NOMO-1 treated with dmso at 0.1 percent for 144 hours (cell line): ENCODE data around the gene PDPK1.
"Not testable (repeated sequence)": the region's sequence is repeated elsewhere in the genome, so short reads cannot be mapped to it uniquely, and the experiment has no call there.

Source experiments
- DNase-seq: peaks from one replicate; lab custom pipeline; 2025; ENCODE audit not compliant: unreplicated experiment; lab: John Stamatoyannopoulos, UW

PDPK1 gene

DNA sequence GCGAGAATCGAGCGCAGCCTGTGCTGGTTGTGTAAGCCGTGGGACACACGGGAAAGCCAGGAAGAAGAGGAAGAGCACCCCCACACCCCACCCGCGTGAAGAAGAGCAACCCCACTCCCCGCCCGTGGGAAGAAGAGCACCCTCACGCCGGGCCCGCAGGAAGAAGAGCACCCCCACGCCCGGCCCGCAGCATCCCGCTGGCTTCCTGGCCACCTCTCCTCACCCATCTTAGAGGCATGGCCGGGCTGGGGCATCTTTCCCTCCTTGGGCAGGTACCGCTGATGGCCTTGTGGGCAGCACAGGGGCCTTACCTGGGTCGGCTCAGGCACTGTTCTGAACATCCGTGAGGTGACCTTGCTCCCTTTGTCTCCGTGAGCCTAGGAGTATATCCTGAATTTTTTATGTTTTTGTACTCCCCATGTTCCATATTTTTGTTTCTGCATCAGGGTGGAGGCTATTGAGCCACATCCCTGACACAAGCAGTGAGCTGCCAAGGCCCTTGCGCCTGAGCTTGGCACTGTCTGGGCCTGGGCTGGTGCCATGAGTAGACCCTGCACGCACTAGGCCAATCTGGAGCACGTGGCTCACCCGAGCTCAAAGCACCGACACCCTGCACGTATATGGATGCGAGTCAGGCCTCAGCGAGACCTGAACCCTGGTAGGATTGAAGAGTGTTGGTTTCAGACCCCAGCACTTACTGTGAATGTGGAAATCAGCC, 73.1 kb downstream of the PDPK1 start:
- no peak for DNase-seq

DNA sequence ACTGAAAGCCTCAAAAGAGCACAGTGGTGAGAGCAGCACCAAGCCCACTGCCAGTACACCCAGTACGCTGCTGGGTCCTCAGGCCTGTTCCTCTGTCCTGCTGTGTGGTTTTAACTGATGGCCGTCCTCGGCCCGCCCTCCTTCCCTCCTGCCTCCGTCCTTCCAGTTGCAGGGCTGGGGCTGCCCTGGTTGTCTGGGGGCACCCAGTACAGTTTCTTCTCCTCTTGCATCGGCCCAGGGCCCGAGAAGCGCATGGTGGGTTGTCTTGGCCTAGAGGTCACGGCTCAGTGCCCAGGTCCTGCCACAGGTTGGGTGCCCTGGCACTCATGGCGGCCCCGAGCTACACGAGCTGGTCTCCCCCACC, 73.7 kb downstream of the PDPK1 start:
- DNase-seq = no peak

DNA sequence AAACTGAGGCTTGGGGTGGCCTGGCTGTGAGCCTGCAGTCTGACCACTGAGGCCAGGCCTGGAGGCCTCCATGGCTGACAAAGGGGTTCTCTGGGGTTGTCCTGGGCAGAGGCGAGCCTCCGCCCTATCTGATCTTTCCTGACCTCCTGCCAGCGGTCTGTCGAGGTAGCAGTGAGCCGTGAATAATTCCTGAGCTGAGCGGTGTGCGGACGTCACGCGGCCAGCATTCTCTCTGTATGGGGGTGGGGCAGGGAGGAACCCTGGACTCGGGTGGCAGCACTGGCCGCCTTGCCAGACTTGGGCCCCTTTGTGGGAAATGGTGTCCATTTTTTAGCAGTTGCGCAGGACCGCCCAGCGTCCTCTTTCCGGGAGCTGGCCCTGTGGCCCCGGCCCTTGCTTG, 74.1 kb downstream of the PDPK1 start:
- DNase-seq = not testable (repeated sequence)

DNA sequence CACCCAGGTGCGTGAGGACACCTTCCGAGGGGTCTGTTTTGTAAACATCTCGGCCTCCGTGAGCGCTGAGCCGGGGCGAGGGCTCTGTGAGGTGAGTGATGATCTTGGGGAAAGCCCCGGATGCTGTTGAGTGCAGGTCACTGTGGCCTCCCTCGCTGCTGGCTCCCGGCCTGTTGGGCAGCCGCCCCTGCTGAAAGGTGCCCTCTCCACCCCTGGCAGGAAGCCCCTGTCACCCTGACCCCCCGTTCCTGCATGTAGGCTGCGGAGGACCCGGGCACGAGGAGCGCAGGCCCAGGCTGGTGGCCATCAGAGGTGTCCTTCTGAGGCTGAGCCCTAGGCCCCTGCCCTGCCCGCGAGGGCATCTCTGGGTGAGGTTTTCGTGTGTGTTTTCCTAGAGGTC, 75.4 kb downstream of the PDPK1 start:
- DNase-seq = not testable (repeated sequence)

DNA sequence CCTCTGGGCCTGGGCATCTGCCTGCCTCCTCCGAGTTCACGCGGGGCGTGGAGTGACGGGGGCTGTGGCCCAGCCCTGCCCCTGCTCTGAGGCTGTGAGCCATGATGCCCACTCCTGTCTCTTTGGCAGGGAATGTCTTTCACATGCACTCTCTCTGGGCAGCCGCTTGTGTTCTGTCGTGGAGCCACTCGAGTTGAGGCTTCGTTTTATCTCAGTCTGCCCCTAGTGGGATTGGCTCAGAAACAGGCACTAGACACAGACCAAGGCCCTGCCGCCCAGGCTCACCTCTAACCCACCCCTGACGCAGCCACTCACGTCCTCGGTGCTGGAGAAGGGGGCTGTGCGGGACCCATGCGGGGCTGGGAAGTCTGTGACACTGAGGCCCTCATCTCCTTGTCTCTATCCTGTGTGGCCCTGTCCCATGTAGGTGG, 77.0 kb downstream of the PDPK1 start:
- DNase-seq = no peak

DNA sequence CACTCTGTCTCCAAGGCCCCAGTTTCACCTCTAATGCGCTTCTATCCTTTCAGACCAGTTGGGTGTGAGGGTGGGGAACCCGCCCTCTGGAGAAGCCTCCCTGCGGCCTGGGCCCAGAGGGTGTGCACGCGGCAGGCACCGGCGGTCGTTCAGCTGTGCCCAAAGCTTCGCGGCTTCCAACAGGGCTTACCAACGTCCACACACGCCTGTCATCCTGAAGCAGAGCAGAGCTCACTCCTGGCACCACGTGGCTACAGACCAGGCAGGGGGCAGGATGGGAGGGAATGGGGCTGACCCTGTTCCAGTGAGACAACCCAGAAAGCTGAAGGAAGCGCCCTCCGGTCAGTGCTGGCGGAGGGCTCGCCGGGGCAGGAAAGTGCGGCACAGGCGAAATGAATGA, 81.1 kb downstream of the PDPK1 start:
- not testable (repeated sequence) for DNase-seq

DNA sequence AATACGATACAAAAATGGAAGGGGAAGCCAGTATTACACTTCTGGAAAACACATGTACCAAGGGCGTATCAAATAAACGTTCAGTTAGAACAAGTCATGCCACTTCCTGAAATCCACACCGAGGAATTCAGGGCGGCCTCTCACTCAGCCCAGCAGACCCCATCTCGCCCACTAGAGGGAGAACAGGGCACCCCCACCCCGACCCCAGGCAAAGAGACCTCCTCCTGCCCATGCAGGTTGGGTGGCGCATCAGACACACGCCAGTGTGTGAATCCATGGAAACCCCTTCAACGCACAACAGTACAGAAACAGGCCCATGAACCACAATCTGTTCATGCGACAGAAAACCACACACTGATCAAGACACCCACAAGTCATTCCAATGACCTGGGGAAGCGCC, 81.8 kb downstream of the PDPK1 start:
- not testable (repeated sequence) for DNase-seq

DNA sequence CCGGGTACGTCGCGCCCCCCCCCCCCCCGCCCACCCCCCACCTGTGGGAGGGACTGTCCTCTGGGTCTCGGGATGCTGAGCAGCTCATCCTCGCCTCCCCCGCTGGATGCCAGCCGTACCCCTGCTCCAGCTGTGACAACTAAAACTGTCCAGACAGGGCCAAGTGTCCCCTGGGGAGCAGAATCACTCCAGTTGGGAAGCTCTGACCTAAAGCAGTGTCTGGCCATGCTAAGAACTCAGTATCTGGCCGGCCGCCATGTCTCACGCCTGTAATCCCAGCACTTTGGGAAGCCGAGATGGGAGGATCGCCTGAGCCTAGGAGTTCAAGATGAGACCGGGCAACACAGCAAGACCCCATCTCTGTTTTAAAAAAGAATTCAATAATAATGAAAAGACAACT, 83.0 kb downstream of the PDPK1 start:
- DNase-seq = not testable (repeated sequence)

DNA sequence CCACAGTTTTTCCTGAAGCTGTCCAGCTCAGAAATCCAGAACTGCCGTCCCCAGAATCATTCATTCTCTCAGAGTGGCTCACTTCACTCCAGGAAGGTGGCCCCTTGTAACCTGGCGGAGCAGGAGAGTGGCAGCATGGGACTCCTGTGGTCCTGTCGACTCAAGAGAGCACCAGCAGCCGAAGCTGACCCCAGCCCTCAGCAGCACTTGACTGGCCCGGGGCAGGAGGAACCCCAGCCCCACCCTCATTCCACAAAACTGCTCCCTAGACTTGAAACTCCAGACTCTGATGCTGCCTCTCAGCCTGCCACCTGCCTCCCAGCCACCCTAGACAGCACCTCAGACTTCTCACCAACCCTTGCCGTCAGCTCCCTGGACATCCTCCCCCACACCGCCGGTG, 83.6 kb downstream of the PDPK1 start:
- not testable (repeated sequence) for DNase-seq

DNA sequence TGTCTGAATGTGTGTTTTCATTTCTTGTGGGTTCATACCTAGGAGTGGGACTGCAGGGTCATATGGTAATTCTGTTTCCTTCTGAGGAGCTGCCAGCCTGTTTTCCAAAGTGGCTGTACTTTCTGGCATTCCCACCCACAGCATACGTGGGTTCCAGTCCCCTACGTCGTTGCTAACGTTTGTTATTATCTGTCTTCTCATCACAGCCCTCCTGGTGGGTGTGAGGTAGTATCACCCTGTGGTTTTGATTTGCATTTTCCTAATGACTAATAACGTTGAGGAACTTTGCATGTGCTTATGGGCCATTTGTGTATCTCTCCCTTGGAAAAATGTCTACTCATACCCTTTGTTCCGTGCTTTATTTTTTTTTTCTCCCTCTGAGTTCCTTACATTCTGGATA, 89.3 kb downstream of the PDPK1 start:
- not testable (repeated sequence) for DNase-seq

DNA sequence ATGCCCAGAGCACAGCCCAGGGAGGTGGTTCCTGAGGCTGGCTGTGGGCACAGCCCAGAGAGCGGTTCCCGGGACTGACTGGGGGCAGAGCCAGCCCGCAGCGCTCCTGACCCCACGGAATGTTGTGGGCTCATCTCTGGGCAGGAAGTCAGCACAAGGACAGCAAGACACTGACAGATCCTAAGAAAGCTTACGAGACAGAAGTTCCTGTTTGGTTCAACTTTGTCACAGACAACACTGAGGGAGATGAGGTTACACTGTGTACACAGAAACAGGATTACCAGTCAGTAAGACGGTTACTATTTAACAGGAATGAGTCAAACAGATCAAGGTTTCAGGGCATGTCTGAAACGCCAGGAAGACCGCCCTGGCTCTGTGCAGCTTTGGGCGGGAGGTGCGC, 93.4 kb downstream of the PDPK1 start:
- not testable (repeated sequence) for DNase-seq

DNA sequence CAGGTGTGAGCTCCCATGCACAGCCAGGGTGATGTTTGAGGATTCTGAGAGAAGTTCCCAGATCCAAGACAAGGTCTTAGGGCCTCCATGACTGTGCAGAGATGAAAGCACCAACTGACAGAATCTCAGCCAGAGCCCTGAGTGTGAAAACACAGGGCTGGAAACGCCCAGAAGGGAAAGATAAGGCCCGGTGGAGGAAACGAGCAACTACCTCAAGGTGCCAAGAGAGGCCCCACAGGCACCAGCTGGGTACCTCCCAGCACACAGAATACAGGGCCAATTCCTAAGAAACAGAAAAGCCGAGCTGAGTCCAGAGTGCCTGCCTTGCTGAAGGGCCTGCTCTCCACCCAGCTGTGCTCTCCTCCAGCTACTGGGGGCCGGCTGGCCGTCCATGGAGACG, 94.5 kb downstream of the PDPK1 start:
- DNase-seq = not testable (repeated sequence)

DNA sequence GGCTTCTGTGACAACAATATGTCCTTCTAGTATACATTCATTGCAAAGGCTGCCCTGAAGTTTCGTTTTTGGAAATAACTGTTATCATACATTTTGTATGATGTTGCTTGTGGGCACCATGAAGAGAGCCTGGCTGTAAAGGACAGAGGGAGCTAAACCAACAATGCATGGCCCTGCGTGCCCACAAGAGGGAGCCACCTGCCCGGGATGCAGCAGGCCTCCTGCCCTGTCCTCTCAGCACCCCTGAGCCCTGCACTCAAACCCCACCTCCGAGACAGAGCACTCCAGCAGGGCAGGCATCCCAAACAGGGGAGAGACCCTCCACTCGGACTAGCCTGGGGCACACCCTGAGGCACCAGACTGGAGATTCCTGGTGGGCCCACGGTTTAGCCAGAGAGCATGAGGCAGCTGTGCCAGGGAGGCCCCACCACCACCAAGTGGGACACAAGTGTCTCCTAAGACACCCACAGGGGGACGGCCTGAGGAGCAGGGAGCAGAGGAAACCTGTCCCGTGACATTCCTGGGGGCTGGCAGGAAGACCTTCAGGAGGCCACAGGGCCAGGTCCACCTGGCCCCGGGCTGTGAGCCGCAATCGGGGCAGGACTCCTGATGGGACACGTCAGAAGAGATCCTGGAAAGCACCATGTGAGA, 101.4 kb downstream of the PDPK1 start:
- not testable (repeated sequence) for DNase-seq

DNA sequence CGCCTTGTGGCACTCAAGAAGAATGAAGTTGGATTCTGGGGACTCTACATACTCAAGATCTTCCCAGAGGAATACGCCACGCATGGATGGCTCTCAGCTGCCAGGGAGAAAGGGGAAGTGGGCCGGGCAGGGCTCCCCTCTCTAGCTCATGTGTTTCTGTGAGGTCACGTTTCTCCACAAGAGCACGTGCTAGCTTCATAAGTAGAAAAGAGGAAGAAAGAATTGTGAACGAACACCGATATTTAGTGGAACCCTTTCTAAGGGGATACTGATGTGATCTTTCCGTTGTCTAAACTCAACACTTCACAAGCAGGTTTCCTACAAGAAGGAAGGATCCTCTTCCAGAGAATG, 101.9 kb downstream of the PDPK1 start:
- DNase-seq = not testable (repeated sequence)

DNA sequence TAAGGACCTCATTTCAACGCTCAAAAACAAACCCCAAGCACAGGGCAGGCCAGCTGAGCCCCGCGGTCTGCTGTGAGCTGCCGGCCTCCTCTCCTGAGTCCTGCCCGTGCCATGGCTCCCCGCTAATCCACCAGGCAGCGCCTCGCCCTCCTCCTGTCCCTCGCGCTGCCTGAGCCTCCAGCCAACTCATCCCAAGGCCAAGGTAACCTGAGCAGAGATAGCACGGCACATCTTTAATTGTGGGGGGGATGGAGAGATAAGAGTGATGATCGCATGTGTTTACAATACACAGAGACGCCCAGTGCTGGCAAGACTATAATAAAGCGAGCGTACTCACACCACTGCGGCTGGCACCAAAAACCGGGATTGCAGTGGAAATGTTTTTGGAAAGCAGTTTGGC, 104.7 kb downstream of the PDPK1 start:
- not testable (repeated sequence) for DNase-seq

DNA sequence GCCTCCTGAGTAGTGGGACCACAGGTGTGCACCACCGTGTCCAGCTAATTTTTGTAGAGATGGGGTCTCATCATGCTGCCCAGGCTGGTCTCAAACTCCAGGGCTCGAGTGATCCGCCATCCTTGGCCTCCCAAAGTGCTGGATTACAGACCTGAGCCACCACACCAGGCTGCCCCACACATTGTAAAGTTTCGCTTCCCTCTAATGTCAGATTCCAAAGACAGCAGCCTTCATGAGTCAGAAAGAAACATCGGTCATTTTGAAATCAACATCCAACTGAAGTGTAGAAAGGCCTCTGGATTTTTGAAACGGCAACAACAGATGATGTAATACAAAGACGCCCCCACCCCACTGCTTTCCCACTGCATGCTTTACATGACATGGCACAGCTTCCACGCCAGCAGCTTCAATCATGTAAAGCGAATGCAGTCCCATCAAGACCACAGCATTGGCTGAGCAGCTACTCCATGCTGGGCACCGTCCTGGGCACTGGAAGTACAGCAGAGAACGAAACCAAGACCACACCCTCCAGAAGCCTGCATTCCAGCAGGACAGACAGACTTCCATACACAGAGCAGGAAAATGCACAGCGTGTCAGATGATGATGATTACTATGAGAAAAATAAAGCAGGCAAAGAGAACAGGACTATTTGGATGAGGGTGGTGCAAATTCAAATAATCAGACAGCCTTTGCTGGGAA, 107.1 kb downstream of the PDPK1 start:
- DNase-seq = not testable (repeated sequence)

DNA sequence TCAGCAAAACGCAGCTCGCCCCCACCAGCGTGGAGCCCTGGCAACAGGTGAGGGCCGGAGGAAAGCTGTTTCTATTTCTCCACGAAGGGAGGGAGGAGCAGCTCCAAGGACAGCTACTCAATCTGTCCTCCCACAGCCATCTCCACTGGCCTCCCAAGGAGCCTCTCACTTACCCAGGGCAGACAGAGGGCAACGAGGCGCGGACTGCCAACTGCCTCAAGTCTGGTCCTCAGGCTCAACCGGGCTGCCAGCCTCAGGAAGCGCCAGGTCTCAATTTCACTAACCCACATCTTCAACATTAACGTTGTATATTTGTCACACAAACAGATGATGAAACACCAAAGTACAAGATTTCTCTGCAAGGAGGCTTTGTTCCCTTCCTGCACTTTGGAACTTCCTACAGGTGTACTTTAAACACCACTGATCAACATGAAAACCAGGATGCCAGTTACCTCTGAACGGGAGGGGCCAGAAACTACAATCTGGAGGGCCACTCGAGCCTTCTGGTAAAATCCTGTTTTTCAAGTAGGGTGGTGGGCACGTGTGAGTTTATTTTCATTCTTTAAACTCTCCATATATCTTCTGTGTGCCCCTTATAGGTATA, 113.5 kb downstream of the PDPK1 start:
- DNase-seq = not testable (repeated sequence)
